NCI-H2107 (cell line): ENCODE data around the gene IGF2.
"Not testable (repeated sequence)": the region's sequence is repeated elsewhere in the genome, so short reads cannot be mapped to it uniquely, and the experiment has no call there.

ENCODE experiments used
- DNase-seq: peaks from one replicate; lab custom pipeline; 2025; lab: John Stamatoyannopoulos, UW

Gene IGF2, protein sequence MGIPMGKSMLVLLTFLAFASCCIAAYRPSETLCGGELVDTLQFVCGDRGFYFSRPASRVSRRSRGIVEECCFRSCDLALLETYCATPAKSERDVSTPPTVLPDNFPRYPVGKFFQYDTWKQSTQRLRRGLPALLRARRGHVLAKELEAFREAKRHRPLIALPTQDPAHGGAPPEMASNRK

DNA sequence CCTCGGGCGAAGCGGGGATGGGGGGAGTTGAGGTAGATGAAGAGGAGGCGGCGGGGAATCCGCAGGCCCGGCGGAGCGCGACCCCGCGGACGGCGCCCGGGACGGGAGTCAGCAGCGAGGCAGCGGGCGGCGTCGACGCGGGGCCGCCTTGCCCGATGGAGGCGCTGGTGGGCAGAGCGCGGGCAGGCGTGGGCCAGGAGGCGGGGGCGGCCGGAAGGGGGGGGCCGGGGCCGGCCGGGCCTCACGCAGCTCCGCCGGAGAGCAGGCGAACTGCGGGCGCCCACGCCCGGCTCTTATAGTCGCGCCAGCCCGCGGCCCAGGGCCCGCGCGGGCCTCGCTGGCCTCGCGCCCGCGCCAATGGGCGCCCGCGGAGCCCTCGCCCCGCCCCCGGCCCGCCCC, at the start of gene IGF2:
IGF2 (minus strand) TSS at position 267 of the 399 bp plus-strand sequence. CDS start 3,866 bp downstream, outside the sequence.
- no peak for DNase-seq

- no peak for DNase-seq
These were observed 49.6 kb upstream of the IGF2 start for GRCh38 chr11:2188745-2189144.

- no peak for DNase-seq
These were observed 48.1 kb upstream of the IGF2 start for GRCh38 chr11:2187280-2187707.

- DNase-seq = no peak
These were observed 47.6 kb upstream of the IGF2 start for GRCh38 chr11:2186669-2187279.

DNA sequence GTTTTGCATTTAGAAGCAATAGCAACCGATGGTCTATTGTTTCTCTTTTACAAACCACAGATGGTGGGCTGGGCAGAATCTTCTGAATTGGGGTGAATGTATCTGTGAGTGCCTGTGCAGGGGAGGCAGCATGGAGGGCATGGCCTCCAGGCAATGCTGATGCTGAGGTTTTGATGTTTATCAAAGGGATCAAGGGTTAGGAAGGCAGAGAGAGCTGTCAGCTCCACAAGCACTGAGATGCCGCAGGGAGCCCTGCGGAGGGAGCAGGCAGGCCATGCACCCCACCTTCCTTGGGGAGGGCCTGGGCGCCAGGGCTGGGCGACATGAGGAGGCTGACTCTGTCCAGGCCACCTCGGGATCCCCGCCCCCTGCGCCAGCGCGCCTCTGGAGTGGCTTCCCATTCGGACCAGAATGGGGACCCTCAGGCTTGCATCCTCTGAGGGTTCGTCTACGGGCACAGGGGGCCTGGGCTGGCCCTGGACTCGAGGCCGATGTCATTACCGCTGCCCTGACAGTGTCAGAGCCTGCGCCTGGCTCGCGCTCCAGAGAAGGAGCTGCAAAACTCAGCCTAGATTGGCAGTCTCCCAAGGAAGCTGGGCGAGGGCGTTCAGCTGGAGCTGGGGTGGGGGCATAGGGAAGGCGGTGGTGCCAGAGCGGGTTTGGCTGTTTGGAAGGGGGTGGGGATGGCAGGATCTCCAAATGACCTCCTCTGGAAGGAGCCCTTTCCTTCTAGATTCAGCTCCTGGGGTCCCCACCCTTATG, 46.3 kb upstream of the IGF2 start:
- no peak for DNase-seq

DNA sequence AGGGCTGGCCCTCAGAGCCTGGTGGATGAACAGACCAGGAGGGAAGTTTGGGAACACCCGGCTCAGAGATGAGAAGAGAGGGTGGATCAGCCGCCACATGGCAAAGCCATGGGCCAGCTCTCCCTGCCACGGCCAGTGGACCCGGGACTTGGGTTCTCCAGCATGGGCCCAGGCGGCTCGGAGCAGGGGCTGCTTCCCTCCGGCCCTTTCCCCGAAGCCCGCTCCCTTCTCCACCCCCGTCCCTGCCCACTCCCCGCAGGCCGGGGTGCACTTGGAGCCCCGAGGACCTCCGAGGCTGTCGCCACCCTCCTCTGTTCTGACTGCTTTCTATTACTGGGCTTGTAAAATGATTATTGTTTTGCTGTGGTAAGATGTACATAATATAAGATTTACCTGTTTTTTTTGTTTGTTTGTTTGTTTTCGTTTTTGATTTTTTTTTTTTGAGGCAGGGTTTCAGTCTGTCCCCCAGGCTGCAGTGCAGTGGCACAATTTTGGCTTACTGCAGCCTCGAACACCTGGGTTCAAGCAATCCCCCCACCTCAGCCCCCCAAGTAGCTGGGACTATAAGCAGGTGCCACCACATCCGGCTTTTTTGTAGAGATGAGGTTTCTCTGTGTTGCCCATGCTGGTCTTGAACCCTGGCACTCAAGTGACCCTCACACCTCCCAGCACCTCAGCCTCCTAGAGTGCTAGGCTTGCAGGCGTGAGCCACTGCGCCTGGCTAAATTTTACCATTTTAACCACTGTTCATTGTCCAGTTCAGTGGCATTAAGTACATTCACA, 43.7 kb upstream of the IGF2 start:
- no peak for DNase-seq

DNA sequence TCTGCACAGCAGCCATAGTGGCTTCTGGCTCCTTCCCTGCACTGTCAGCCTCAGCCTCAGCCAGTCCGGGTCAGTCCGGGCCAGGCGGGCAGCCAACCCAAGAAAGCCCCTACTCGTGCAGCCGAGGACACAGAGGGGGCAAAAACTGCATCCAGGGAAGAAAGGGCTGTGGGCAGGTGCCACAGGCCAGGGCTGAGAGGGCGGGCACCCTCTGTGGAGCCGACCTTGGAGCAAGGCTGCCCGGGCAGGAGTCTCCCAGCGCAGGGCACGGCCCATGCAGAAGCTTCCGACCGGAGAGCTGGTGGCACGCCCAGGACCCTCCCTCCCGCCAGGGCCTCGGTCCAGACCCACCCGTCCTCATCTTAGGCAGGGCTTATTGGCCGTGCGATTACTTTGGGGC, 42.9 kb upstream of the IGF2 start:
- no peak for DNase-seq

- no peak for DNase-seq
These were observed 41.7 kb upstream of the IGF2 start for GRCh38 chr11:2180789-2181370.

DNA sequence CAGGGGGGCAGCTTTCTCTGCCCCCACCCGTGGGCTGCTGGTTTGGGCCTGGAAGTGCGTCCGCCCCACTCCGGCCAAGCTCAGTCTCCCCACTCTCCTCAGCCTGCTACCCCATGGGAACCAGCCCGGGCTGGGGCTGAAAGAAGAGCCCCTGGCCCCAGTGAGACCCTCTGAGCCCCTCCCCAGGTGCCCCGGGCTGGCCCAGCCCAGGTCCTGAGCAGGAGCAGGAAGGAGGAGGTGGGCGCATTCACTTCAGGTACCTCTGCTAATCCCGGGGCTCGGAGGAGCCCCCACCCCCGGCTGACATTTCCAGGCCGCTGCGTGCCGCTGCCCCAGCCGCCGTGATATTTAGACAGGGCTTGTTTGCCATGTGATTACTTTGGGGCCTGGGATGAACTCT, 41.2 kb upstream of the IGF2 start:
- DNase-seq = no peak

DNA sequence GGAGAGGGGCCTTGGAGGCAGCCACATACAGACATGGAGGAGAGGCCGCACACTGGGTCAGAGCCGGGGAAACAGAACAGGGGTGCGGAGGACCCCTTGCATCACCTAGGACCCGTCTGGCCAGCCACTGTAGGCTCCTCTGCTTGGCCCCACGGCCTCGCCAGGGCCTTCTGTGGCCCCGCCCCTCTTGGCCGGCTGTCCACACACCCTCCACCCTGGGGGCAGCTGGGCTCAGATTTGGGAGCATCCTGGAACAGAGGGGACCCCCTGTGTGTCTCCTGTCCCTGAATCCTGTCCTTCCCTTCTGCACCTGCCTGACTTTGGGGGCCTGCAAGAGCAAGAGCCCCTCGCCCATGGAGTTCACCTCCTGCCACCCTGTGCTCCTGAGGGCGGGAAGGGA, 40.3 kb upstream of the IGF2 start:
- no peak for DNase-seq

- DNase-seq = no peak
These were observed 39.8 kb upstream of the IGF2 start for GRCh38 chr11:2178906-2179494.

DNA sequence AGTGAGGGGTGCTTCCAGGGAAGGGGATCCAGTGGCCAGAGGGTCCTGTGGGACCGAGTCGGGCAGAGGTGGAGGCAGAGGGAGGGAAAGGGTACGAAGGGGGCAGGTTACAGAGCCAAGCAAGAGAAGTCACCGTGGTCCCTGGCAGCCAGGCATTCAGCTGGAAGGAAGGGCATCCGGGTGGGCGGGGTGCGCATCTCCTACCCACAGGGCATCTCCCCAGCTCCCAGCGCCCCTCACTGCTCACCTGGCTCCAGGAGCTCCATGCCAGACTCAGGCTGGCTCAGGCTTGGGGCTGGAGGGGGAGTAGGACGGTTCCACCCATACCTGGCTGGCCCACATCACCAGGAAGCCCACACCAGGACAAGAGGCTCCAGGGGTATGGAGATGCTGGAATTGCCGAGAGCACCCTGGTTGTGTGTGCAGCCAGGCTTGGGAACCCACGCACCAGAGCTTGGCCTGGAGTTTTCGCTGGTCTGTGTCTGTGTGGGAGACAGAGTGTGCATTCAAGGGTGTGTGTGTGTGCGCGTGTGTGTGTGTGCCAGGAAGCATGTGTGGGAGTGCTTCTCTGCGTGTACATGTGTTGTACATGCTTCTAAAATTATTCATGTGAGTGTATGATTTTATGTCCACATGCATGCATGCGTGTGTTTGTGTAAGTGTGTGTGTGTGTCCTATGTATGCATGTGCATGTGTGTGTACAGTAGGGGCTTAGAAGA, 39.0 kb upstream of the IGF2 start:
- DNase-seq = not testable (repeated sequence)

DNA sequence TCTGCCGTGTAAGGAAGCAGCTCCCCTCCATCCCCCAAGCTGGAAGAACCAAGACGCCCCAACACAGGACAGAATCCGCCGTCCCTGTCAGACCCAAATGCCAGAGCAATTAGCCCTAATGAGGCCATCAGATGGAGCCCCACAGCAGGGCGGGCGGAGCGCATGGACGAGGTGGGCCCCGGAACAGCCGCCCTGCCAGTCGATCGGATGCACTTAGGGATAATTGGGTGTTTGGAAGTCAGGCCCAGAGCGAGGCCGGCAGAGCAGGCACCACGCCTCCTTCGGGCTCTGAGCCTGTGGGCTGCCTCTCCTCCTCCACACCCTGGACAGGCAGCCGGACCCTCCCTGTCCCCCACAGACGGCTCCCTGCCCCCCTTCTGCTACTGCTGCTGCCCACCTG, 37.9 kb upstream of the IGF2 start:
- no peak for DNase-seq

- no peak for DNase-seq
These were observed 37.3 kb upstream of the IGF2 start for GRCh38 chr11:2176389-2176900.

DNA sequence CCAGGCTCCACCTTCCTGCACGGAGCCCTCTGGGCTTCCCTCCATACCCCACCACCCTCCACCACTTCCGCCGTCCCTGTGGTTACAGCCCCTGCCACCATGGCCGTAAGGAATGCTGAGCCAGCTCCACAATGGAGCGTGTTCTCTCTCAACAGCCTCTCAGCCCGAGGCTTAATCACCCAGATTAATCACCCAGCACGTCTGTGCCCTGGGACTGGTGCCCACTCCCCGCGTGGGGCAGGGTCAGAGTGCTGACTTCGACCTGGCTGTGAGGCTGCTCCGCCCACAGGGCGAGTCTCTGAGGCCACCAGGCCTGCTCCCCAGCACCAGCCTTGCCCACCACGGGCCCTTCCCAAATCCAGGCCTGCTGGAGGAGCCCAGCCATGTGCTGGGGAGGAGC, 36.5 kb upstream of the IGF2 start:
- DNase-seq = no peak

DNA sequence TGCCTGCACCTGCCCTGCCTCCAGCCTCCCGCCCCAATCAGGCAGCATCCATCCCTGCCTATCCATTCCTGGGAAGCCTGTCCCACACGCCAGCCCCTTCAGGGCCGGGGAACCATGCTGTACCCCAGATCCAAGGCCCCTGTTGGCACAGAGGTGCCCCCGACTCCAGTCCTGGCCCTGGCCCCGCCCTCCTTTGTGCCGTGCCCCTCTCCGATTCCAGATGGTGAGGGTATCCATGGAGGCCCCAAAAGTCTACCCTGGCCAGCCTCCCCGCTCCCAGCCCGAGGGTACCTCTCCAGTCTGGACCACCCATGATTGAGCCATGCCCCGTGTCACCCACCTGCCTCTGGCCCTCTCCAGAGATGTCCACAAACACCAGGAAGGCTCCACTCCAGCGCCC, 35.2 kb upstream of the IGF2 start:
- DNase-seq = no peak

- no peak for DNase-seq
These were observed 34.6 kb upstream of the IGF2 start for GRCh38 chr11:2173761-2174160.

DNA sequence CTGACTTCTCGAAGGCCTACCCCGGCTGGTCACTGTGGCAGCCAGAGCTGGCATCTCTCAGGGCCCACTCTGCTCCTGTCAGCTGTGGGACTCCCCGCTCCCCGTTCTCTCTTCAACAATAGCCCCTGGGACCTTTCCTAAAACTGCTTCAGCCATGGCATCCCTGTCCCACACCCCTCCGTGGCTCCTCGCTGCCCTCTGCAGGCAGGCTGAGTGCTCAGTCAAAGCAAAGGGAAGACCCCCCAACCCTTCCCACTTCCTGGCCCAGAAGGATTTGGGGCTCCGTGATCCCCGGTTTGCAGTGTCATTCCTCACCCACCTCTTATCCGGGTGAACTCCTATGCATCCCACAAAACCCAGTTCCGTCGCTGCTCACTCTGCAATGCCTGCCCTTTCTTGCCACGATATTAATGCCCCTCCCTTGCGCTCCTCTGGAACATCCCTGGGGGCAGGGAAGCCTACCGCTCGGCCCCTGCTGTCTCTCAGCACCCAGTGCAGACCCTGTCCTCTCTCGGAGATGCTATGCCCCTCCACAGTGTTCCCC, 34.0 kb upstream of the IGF2 start:
- no peak for DNase-seq

GRCh38 chr11:2172676-2173075, 33.5 kb upstream of the IGF2 start:
- no peak for DNase-seq

GRCh38 chr11:2171591-2172003, 32.4 kb upstream of the IGF2 start, which contains the start of gene TH:
TSS of gene TH (minus strand) at chr11:2171815. CDS start at chr11:2171786, 29 bp downstream.
- no peak for DNase-seq
